ENCODE measurements around the gene KANSL1.

DNA sequence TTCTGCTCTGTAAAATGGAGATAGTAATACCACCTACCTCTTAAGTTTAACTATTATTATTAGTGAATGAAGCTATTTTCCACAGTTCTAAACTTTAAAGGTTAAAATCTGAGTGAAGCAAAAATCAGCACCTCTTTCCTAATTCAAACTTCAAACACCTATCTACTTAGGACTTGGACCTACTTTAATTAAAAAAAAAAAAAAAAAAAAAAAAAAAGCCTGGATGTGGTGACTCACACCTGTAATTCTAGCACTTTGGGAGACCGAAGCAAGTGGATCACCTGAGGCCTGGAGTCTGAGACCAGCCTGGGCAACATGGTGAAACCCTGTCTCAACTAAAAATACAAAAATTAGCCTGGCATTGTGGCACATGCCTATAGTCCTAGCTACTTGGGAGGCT is 5.0 kb upstream of the KANSL1 start:
- TF ChIP-seq, protein P1, sequence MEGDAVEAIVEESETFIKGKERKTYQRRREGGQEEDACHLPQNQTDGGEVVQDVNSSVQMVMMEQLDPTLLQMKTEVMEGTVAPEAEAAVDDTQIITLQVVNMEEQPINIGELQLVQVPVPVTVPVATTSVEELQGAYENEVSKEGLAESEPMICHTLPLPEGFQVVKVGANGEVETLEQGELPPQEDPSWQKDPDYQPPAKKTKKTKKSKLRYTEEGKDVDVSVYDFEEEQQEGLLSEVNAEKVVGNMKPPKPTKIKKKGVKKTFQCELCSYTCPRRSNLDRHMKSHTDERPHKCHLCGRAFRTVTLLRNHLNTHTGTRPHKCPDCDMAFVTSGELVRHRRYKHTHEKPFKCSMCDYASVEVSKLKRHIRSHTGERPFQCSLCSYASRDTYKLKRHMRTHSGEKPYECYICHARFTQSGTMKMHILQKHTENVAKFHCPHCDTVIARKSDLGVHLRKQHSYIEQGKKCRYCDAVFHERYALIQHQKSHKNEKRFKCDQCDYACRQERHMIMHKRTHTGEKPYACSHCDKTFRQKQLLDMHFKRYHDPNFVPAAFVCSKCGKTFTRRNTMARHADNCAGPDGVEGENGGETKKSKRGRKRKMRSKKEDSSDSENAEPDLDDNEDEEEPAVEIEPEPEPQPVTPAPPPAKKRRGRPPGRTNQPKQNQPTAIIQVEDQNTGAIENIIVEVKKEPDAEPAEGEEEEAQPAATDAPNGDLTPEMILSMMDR (conservative IDR thresholded peaks at IDR 0.05) = no peak
- no peak for TF ChIP-seq EZH2 (IDR thresholded peaks at IDR 0.05; ENCODE audit: low read depth)

Measured in PC-9 (cell line).